AG10803 (cell line): ENCODE measurements around the gene CTBP2.

Experiments used
- DNase-seq: peaks from one replicate; pipeline ENCODE4 v3.0.0; 2010; ENCODE audit warnings: low read depth
- H3K4me3 ChIP-seq: 2 replicates; pipeline ENCODE4 v1.5.1; 2011; ENCODE audit warnings: mild to moderate bottlenecking, low read length, control low read depth
- CTCF ChIP-seq: conservative IDR thresholded peaks from 2 replicates; pipeline ENCODE4 v1.5.1; 2011; ENCODE audit warnings: mild to moderate bottlenecking, low read length, control low read depth, inconsistent platforms

CTBP2 gene

GRCh38 chr10:125107965-125108580 lies 52.3 kb downstream of the CTBP2 start:
- DNase-seq: no peak
- TF ChIP-seq CTCF: no peak
- H3K4me3 ChIP-seq: no peak overlapping the region

- no peak overlapping the region for H3K4me3 ChIP-seq
- no peak for TF ChIP-seq CTCF
- DNase-seq: peak; percentile 22
These were observed 53.0 kb downstream of the CTBP2 start for GRCh38 chr10:125107166-125107949.

- DNase-seq: no peak
- TF ChIP-seq CTCF: no peak
- no peak overlapping the region for H3K4me3 ChIP-seq
These were observed 53.8 kb downstream of the CTBP2 start for GRCh38 chr10:125106586-125106985.

- TF ChIP-seq CTCF: no peak
These were observed 54.6 kb downstream of the CTBP2 start for GRCh38 chr10:125105706-125106255.

GRCh38 chr10:125105155-125105554 lies 55.2 kb downstream of the CTBP2 start:
- DNase-seq: no peak
- TF ChIP-seq CTCF: no peak
- H3K4me3 ChIP-seq: no peak overlapping the region

More at GRCh38 chr10:125105706-125106255, 54.6 kb downstream of the CTBP2 start:
- no peak for DNase-seq
- H3K4me3 ChIP-seq: no peak overlapping the region

GRCh38 chr10:125104559-125104958 lies 55.8 kb downstream of the CTBP2 start:
- TF ChIP-seq CTCF: no peak
- no peak for DNase-seq

GRCh38 chr10:125103924-125104323 lies 56.4 kb downstream of the CTBP2 start:
- no peak for DNase-seq
- TF ChIP-seq CTCF: no peak
- H3K4me3 ChIP-seq: no peak overlapping the region

More at GRCh38 chr10:125104559-125104958, 55.8 kb downstream of the CTBP2 start:
- H3K4me3 ChIP-seq: no peak overlapping the region
